Measurements from ENCODE around the gene CCDC33. TPM values are rescaled to one million over a fixed set of nuclear protein-coding genes. Genes with fewer than 3 reads are reported as not detected.

CCDC33 gene
- total RNA-seq, 1 experiment from 2014 or later: 10.6 TPM

DNA sequence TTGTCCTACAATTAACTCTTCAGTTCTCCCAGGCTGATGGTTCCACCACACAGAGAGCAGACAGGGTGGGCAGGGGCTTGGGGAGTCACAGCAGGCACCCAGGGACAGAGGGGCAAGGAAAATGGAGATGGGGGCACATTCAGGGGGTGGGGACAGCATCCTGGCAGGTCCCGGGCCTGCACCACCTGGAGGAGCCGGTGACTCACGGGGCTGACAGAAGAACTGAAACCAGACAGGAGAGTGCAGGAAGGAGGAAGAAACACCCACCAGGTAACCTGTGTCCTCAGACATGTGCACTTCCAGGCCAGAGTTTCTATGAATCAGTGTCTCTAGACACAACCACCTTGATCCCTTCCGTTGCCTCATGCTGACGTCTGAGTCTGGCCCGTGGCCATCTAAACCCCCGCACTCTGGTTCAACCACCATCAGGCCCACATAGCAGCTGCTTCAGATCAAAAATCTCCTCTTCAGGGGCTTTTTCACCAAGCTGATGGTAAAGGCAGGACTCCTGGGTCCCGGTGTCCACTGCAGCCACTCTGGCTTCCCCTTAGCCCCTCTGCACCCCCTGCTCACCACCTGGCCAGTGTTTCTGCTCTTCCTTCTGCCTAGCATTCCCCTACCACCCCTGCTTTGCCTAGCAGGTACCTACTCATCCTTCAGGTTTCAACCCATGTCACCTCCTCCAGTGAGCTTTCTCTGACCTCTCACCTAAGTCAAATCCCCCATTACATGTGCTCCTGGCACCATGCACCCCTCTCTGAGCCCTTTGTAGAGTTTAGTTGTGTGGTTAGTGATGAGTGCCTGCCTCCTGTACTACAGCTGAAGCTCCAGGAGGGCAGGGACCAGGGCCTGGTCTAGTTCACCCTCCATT lies 147.8 kb downstream of the CCDC33 start:
- CTCF ChIA-PET: interaction anchor here (0.7 to 4.2 kb wide), 10 partner anchors 8 to 335 kb away, joined by 3 to 38 read pairs (median 8); partner anchors contain the start of gene ARID3B
- Mint-ChIP-seq H3K9me3 (no peaks in the 10 kb centered on the region), H3K27ac (no peak overlapping the region), H3K4me1 (peaks cover 11% of the 10 kb centered on the region), H3K27me3 (ENCODE audit: low read depth) (no peaks in the 10 kb centered on the region), H3K4me3 (no peak overlapping the region), H3K36me3 (no peaks in the 10 kb centered on the region)
- ATAC-seq (no peak), DNase-seq (ENCODE audit: low spot score) (no peak)
- POLR2A ChIA-PET: interaction anchor here (1.7 kb wide), 1 partner anchor 50 kb away, joined by 7 read pairs; the partner anchor contains the start of gene SEMA7A
- TF ChIP-seq, protein P1, sequence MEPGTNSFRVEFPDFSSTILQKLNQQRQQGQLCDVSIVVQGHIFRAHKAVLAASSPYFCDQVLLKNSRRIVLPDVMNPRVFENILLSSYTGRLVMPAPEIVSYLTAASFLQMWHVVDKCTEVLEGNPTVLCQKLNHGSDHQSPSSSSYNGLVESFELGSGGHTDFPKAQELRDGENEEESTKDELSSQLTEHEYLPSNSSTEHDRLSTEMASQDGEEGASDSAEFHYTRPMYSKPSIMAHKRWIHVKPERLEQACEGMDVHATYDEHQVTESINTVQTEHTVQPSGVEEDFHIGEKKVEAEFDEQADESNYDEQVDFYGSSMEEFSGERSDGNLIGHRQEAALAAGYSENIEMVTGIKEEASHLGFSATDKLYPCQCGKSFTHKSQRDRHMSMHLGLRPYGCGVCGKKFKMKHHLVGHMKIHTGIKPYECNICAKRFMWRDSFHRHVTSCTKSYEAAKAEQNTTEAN (CRISPR knock-in tag; IDR thresholded peaks at IDR 0.05): no peak

DNA sequence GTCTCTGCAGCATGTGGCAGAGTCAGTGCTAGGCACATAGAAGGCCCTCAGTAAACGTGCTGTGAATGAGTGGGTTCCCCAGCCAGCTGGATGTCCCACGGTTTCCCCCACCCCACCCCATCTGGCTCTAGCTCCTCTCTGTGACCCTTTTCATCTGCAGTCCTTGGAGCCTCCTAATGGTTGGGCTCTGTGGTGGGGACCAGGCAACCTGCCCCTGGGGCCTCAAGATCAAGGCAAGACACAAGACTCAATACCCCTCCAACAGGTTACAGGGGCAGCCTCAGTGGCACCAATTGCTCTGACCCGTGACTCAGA lies 148.4 kb downstream of the CCDC33 start:
- CTCF ChIA-PET: interaction anchor here (0.7 to 4.2 kb wide), 9 partner anchors 8 to 336 kb away, joined by 3 to 38 read pairs (median 6); no protein-coding TSS in a partner anchor
- no peaks in the 10 kb centered on the region for H3K36me3 Mint-ChIP-seq
- ATAC-seq (no peak), DNase-seq (ENCODE audit: low spot score) (no peak)
- H3K4me1 Mint-ChIP-seq: peaks cover 13% of the 10 kb centered on the region
- POLR2A ChIA-PET: interaction anchor here (1.7 kb wide), 1 partner anchor 50 kb away, joined by 7 read pairs; the partner anchor contains the start of gene SEMA7A
- H3K9me3 Mint-ChIP-seq: no peaks in the 10 kb centered on the region
- H3K27me3 Mint-ChIP-seq (ENCODE audit: low read depth): no peaks in the 10 kb centered on the region
- H3K27ac Mint-ChIP-seq: no peak overlapping the region
- TF ChIP-seq, protein P2, sequence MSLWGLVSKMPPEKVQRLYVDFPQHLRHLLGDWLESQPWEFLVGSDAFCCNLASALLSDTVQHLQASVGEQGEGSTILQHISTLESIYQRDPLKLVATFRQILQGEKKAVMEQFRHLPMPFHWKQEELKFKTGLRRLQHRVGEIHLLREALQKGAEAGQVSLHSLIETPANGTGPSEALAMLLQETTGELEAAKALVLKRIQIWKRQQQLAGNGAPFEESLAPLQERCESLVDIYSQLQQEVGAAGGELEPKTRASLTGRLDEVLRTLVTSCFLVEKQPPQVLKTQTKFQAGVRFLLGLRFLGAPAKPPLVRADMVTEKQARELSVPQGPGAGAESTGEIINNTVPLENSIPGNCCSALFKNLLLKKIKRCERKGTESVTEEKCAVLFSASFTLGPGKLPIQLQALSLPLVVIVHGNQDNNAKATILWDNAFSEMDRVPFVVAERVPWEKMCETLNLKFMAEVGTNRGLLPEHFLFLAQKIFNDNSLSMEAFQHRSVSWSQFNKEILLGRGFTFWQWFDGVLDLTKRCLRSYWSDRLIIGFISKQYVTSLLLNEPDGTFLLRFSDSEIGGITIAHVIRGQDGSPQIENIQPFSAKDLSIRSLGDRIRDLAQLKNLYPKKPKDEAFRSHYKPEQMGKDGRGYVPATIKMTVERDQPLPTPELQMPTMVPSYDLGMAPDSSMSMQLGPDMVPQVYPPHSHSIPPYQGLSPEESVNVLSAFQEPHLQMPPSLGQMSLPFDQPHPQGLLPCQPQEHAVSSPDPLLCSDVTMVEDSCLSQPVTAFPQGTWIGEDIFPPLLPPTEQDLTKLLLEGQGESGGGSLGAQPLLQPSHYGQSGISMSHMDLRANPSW (CRISPR knock-in tag; conservative IDR thresholded peaks at IDR 0.05; ENCODE audit: low read depth): no peak
- TF ChIP-seq ZNF263 (CRISPR knock-in tag; IDR thresholded peaks at IDR 0.05; ENCODE audit: low read depth) (no peak), IRF2 (CRISPR knock-in tag; IDR thresholded peaks at IDR 0.05; ENCODE audit: borderline replicate concordance, low read depth) (no peak), ZNF219 (CRISPR knock-in tag; IDR thresholded peaks at IDR 0.05; ENCODE audit: borderline replicate concordance) (no peak), MYBL2 (CRISPR knock-in tag; IDR thresholded peaks at IDR 0.05) (no peak), FOXJ3 (CRISPR knock-in tag; IDR thresholded peaks at IDR 0.05; ENCODE audit: borderline replicate concordance) (no peak), NFATC4 (CRISPR knock-in tag; IDR thresholded peaks at IDR 0.05) (no peak), FOXP1 (CRISPR knock-in tag; IDR thresholded peaks at IDR 0.05; ENCODE audit: borderline replicate concordance) (no peak), CREM (CRISPR knock-in tag; IDR thresholded peaks at IDR 0.05) (no peak), PRRX2 (CRISPR knock-in tag; IDR thresholded peaks at IDR 0.05) (no peak)
- TF ChIP-seq, protein P3, sequence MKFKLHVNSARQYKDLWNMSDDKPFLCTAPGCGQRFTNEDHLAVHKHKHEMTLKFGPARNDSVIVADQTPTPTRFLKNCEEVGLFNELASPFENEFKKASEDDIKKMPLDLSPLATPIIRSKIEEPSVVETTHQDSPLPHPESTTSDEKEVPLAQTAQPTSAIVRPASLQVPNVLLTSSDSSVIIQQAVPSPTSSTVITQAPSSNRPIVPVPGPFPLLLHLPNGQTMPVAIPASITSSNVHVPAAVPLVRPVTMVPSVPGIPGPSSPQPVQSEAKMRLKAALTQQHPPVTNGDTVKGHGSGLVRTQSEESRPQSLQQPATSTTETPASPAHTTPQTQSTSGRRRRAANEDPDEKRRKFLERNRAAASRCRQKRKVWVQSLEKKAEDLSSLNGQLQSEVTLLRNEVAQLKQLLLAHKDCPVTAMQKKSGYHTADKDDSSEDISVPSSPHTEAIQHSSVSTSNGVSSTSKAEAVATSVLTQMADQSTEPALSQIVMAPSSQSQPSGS (CRISPR knock-in tag; IDR thresholded peaks at IDR 0.05; ENCODE audit: borderline replicate concordance, low read depth): no peak
- no peak overlapping the region for H3K4me3 Mint-ChIP-seq

DNA sequence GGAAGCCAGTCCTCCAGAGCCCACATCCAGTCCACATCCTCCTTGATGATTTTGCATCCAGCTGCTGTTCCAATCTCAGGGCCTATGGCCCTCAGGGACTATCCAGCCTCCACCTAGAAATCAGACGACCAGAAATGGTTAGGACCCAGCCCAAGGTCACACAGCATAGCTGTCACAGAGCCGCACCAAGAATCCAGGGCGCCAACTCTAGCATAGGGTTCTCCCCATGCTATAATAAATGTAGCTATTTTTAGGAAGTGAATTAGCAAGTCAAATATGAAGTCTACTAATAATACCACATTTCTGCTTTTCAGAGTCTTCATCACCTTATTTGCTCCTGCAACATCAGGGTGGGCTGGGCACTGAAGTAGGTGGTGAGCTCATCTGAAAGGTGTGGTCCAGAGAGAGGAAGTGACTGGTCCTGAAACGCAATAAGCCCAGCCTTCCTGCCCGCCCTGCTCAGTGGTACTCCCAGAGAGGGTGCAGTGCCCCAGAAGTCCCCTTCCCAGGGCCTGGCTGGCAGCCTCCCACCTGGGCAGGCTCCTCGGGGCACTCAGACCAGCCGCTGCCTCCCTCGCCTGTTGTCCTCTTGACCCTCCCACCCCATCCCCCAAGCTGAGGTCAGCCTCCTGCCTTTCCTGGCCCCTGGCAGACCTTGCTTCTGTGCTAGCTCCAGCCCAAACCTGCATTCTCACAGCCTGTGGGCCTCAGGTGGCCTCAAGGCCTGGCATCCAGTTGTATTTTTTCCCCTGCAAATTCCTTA lies 148.9 kb downstream of the CCDC33 start:
- H3K9me3 Mint-ChIP-seq: no peaks in the 10 kb centered on the region
- H3K27ac Mint-ChIP-seq: no peak overlapping the region
- peaks cover 13% of the 10 kb centered on the region for H3K4me1 Mint-ChIP-seq
- no peak overlapping the region for H3K4me3 Mint-ChIP-seq
- ChIA-PET POLR2A (interaction anchor here (1.2 to 1.7 kb wide), 2 partner anchors 49 to 148 kb away, joined by 3 to 7 read pairs; partner anchors contain the start of gene SEMA7A), CTCF (interaction anchor here (0.7 to 4.2 kb wide), 13 partner anchors 9 to 412 kb away, joined by 3 to 38 read pairs (median 4); no protein-coding TSS in a partner anchor)
- ATAC-seq (no peak), DNase-seq (ENCODE audit: low spot score) (no peak)
- no peaks in the 10 kb centered on the region for H3K27me3 Mint-ChIP-seq (ENCODE audit: low read depth)
- no peaks in the 10 kb centered on the region for H3K36me3 Mint-ChIP-seq
- TF ChIP-seq NFYB (CRISPR knock-in tag; conservative IDR thresholded peaks at IDR 0.05; ENCODE audit: low read depth): no peak
- TF ChIP-seq ZNF121 (CRISPR knock-in tag; IDR thresholded peaks at IDR 0.05): no peak
- TF ChIP-seq, protein P4, sequence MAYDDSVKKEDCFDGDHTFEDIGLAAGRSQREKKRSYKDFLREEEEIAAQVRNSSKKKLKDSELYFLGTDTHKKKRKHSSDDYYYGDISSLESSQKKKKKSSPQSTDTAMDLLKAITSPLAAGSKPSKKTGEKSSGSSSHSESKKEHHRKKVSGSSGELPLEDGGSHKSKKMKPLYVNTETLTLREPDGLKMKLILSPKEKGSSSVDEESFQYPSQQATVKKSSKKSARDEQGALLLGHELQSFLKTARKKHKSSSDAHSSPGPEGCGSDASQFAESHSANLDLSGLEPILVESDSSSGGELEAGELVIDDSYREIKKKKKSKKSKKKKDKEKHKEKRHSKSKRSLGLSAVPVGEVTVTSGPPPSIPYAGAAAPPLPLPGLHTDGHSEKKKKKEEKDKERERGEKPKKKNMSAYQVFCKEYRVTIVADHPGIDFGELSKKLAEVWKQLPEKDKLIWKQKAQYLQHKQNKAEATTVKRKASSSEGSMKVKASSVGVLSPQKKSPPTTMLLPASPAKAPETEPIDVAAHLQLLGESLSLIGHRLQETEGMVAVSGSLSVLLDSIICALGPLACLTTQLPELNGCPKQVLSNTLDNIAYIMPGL (CRISPR knock-in tag; IDR thresholded peaks at IDR 0.05): no peak
- no peak for TF ChIP-seq ZBTB21 (CRISPR knock-in tag; IDR thresholded peaks at IDR 0.05; ENCODE audit: borderline replicate concordance)
- TF ChIP-seq GTF2I (CRISPR knock-in tag; conservative IDR thresholded peaks at IDR 0.05): no peak
- TF ChIP-seq, protein P5, sequence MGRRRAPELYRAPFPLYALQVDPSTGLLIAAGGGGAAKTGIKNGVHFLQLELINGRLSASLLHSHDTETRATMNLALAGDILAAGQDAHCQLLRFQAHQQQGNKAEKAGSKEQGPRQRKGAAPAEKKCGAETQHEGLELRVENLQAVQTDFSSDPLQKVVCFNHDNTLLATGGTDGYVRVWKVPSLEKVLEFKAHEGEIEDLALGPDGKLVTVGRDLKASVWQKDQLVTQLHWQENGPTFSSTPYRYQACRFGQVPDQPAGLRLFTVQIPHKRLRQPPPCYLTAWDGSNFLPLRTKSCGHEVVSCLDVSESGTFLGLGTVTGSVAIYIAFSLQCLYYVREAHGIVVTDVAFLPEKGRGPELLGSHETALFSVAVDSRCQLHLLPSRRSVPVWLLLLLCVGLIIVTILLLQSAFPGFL (CRISPR knock-in tag; IDR thresholded peaks at IDR 0.05; ENCODE audit: borderline replicate concordance): no peak
- TF ChIP-seq, protein P6, sequence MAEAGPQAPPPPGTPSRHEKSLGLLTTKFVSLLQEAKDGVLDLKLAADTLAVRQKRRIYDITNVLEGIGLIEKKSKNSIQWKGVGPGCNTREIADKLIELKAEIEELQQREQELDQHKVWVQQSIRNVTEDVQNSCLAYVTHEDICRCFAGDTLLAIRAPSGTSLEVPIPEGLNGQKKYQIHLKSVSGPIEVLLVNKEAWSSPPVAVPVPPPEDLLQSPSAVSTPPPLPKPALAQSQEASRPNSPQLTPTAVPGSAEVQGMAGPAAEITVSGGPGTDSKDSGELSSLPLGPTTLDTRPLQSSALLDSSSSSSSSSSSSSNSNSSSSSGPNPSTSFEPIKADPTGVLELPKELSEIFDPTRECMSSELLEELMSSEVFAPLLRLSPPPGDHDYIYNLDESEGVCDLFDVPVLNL (CRISPR knock-in tag; IDR thresholded peaks at IDR 0.05; ENCODE audit: borderline replicate concordance, low read depth): no peak
- TF ChIP-seq FOXK1 (CRISPR knock-in tag; IDR thresholded peaks at IDR 0.05): no peak

Data from WTC11 (cell line).